B cell (primary cell): ENCODE results near the gene TNIK. TPM values are rescaled to one million over a fixed set of nuclear protein-coding genes. Genes with fewer than 3 reads are reported as not detected.

Experiments
- ATAC-seq: fragments of 200-7000 bp; cut with Tn5 transposase; one replicate; pipeline ENCODE4 v1.10.0; 2021; ENCODE audit warnings: low read depth, mild to moderate bottlenecking, moderate number of reproducible peaks, moderate library complexity
- CTCF ChIA-PET: fragments of 350-600 bp; sonication (Branson Sonifier 250); formaldehyde crosslinking; loops from one replicate; lab custom pipeline; 2021; ENCODE audit warnings: antibody characterized with exemption, inconsistent platforms; lab: Charles Lee
- POLR2A ChIA-PET: fragments of 350-600 bp; sonication (Branson Sonifier 250); formaldehyde crosslinking; loops from one replicate; lab custom pipeline; 2021; ENCODE audit warnings: antibody characterized with exemption; lab: Charles Lee
- DNase-seq: peaks from one replicate; pipeline ENCODE4 v3.0.0; 2013
- H2AFZ ChIP-seq: 2 replicates; pipeline ENCODE4 v1.6.1; 2012; ENCODE audit warnings: mild to moderate bottlenecking, low read depth, low read length; ENCODE audit not compliant: insufficient read depth, poor library complexity, severe bottlenecking
- H3K27ac ChIP-seq, 2 donors: 1 replicate in 1 of 2; 2 replicates in 1 of 2; pipeline ENCODE4 v1.5.1; 2012 to 2013; ENCODE audit warnings: low read length in 2 of 2, mild to moderate bottlenecking in 2 of 2, moderate library complexity in 1 of 2
- H3K27me3 ChIP-seq, 4 experiments: fragments of 200-600 bp in 1 of 4; sonication (generic) in 1 of 4; replicated peaks in 1 of 4; 1 replicate in 2 of 4; 2 replicates in 2 of 4; pipeline versions ENCODE4 v1.6.1 to v1.7.0; 2013 to 2016; ENCODE audit warnings: low read length in 3 of 4, mild to moderate bottlenecking in 2 of 4, mixed read lengths in 1 of 4, moderate library complexity in 1 of 4; ENCODE audit not compliant: insufficient read depth in 4 of 4, control insufficient read depth in 3 of 4; ENCODE audit errors: control extremely low read depth in 1 of 4
- H3K36me3 ChIP-seq, 2 experiments: replicated peaks in 1 of 2; 1 replicate in 1 of 2; 2 replicates in 1 of 2; pipeline versions ENCODE4 v1.6.1 to v1.7.1; 2013; ENCODE audit warnings: low read length in 1 of 2; ENCODE audit not compliant: insufficient read depth in 2 of 2, control insufficient read depth in 1 of 2; ENCODE audit errors: control extremely low read depth in 1 of 2, extremely low read depth in 1 of 2
- H3K4me1 ChIP-seq, 2 donors: fragments of 200-600 bp in 1 of 2; sonication (generic) in 1 of 2; 1 replicate in 1 of 2; 2 replicates in 1 of 2; pipeline versions ENCODE4 v1.5.1 to v1.6.1; 2013 to 2017; ENCODE audit warnings: low read length in 2 of 2; ENCODE audit not compliant: control insufficient read depth in 2 of 2, insufficient read depth in 2 of 2
- H3K4me2 ChIP-seq: replicated peaks from 2 replicates; pipeline ENCODE3; 2012; ENCODE audit warnings: mild to moderate bottlenecking, low read depth, low read length; ENCODE audit not compliant: poor library complexity, severe bottlenecking
- H3K4me3 ChIP-seq, 5 experiments: fragments of 200-600 bp in 1 of 5; sonication (generic) in 1 of 5; 1 replicate in 3 of 5; 2 replicates in 2 of 5; pipeline versions ENCODE4 v1.5.1 to v1.7.0; 2011 to 2016; ENCODE audit warnings: low read length in 4 of 5, mild to moderate bottlenecking in 4 of 5, low read depth in 2 of 5, control low read depth in 1 of 5, moderate library complexity in 1 of 5; ENCODE audit not compliant: insufficient read depth in 1 of 5; ENCODE audit errors: control extremely low read depth in 1 of 5, extremely low read depth in 1 of 5
- H3K79me2 ChIP-seq: fragments of 200-600 bp; sonication (generic); one replicate; pipeline ENCODE4 v1.6.0; 2016; ENCODE audit warnings: low read length; ENCODE audit not compliant: control insufficient read depth, insufficient read depth
- H3K9ac ChIP-seq: fragments of 200-600 bp; sonication (generic); 2 replicates; pipeline ENCODE4 v1.6.1; 2017; ENCODE audit warnings: mild to moderate bottlenecking, low read length, moderate library complexity
- H3K9me3 ChIP-seq, 3 donors: one replicate each; pipeline versions ENCODE4 v1.6.1 to v1.7.1; 2013; ENCODE audit warnings: low read length in 2 of 3; ENCODE audit not compliant: control insufficient read depth in 2 of 3, insufficient read depth in 1 of 3; ENCODE audit errors: control extremely low read depth in 1 of 3
- H4K20me1 ChIP-seq: 2 replicates; pipeline ENCODE4 v1.6.0; 2012; ENCODE audit warnings: mild to moderate bottlenecking, low read length; ENCODE audit not compliant: insufficient read depth, control insufficient read depth, poor library complexity, severe bottlenecking
- H3K27ac Mint-ChIP-seq: one replicate; pipeline ENCODE4 v1.8.0; 2021; ENCODE audit warnings: mixed read lengths
- H3K27me3 Mint-ChIP-seq: one replicate; pipeline ENCODE4 v1.8.0; 2021; ENCODE audit warnings: mixed read lengths
- H3K4me1 Mint-ChIP-seq: one replicate; pipeline ENCODE4 v1.8.0; 2021; ENCODE audit warnings: mixed read lengths
- H3K4me3 Mint-ChIP-seq: one replicate; pipeline ENCODE4 v1.8.0; 2021; ENCODE audit warnings: mixed read lengths
- H3K9me3 Mint-ChIP-seq: one replicate; pipeline ENCODE4 v1.8.0; 2022; ENCODE audit warnings: mixed read lengths; ENCODE audit not compliant: insufficient read depth
- EZH2 ChIP-seq: IDR thresholded peaks from 2 replicates; pipeline ENCODE4 v1.6.1; 2012; ENCODE audit warnings: borderline replicate concordance, low read depth, mild to moderate bottlenecking, moderate library complexity, low read length; ENCODE audit not compliant: insufficient read depth, poor library complexity, severe bottlenecking
- WGBS: methylation state at CpG from one replicate; pipeline ENCODE4 v1.1.5; 2013; ENCODE audit warnings: missing lambda C conversion rate; ENCODE audit not compliant: insufficient coverage; 5-methylcytosine and 5-hydroxymethylcytosine counted together
- intact Hi-C: fragments of 100-400 bp; cut with micrococcal nuclease; formaldehyde crosslinking; loops from one replicate; pipeline ENCODE4 v1.10.0; 2022
- polyA plus RNA-seq: library from polyadenylated mRNA; depleted of rRNA; stranded (reverse); fragments of >200 nt; gene quantifications from 2 replicates; pipeline ENCODE4 v1.2.3, GENCODE V29; 2012
- total RNA-seq, 2 donors: library from RNA; stranded (reverse); fragments of 120-200 nt in 1 of 2; gene quantifications; 1 replicate in 1 of 2; 2 replicates in 1 of 2; pipeline versions ENCODE4 v1.2.3 to v1.2.4, GENCODE V29; 2013 to 2022
- TF ChIP-seq, protein P1 (sequence below): fragments of 200-600 bp; IDR thresholded peaks from one replicate; pipeline ENCODE4 v1.8.0; 2022; ENCODE audit warnings: antibody characterized with exemption, mild to moderate bottlenecking

TNIK gene
- total and polyA plus RNA-seq, 2 donors (not counting 1 experiment from before 2014, with no cell fraction given), result 0.66 to 7.7 TPM

DNA sequence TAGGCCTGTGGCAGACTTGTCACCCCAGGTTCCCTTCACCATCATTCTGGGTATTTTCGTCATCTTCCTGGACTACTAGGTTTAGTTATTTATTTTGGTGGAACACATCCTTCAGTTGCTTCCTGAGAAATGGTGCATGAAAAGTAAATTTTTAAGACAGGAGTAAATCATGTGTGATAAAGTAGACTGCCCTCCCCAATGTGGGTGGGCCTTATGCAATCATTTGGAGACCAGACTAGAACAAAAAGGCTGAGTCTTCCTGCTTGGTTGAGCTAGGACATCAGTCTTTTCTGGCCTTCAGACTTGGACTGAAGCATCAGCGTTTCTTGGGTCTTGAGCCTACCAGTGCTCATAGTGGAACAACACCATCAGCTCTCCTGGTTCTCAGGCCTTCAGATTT, 382.9 kb downstream of the TNIK start:
- Histone ChIP-seq H3K4me3 (no peak overlapping the region), H3K36me3 (no peaks in the 10 kb centered on the region), H2AFZ (no peak overlapping the region), H3K9me3 (no peaks in the 10 kb centered on the region), H3K9ac (no peak overlapping the region), H3K27me3 (no peaks in the 10 kb centered on the region), H3K4me2 (no peak overlapping the region), H3K4me1 (no peaks in the 10 kb centered on the region), H3K27ac (no peak overlapping the region), H4K20me1 (no peaks in the 10 kb centered on the region), H3K79me2 (no peaks in the 10 kb centered on the region)
- Mint-ChIP-seq H3K27ac (no peak overlapping the region), H3K4me1 (no peaks in the 10 kb centered on the region), H3K4me3 (no peak overlapping the region), H3K9me3 (no peaks in the 10 kb centered on the region), H3K27me3 (no peaks in the 10 kb centered on the region)
- ATAC-seq (no peak), DNase-seq (no peak)
- no peak for TF ChIP-seq EZH2
- TF ChIP-seq, protein P1, sequence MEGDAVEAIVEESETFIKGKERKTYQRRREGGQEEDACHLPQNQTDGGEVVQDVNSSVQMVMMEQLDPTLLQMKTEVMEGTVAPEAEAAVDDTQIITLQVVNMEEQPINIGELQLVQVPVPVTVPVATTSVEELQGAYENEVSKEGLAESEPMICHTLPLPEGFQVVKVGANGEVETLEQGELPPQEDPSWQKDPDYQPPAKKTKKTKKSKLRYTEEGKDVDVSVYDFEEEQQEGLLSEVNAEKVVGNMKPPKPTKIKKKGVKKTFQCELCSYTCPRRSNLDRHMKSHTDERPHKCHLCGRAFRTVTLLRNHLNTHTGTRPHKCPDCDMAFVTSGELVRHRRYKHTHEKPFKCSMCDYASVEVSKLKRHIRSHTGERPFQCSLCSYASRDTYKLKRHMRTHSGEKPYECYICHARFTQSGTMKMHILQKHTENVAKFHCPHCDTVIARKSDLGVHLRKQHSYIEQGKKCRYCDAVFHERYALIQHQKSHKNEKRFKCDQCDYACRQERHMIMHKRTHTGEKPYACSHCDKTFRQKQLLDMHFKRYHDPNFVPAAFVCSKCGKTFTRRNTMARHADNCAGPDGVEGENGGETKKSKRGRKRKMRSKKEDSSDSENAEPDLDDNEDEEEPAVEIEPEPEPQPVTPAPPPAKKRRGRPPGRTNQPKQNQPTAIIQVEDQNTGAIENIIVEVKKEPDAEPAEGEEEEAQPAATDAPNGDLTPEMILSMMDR, result no peak
- intact Hi-C loops, result no loop called here
- CTCF ChIA-PET, result no interaction called here
- POLR2A ChIA-PET, result no interaction called here
- WGBS, result 92% methylated on average over 1 of the region's 2 CpGs

DNA sequence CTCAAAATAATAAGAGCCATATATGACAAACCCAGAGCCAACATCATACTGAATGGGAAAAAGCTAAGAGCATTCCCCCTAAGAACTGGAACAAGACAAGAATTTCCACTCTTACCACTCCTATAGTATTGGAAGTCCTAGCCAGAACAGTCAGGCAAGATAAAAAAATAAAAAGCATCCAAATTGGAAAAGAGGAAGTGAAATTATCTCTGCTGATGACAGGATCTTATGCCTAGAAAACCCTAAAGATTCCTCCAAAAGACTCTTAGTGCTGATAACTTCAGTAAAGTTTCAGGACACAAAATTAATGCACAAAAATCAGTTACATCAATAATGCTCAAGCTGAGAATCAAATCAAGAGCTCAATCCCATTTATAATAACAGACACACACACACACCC, 387.8 kb downstream of the TNIK start:
- Histone ChIP-seq H3K79me2 (no peaks in the 10 kb centered on the region), H2AFZ (no peak overlapping the region), H3K36me3 (no peaks in the 10 kb centered on the region), H3K9ac (no peak overlapping the region), H3K4me2 (no peak overlapping the region), H3K27me3 (no peaks in the 10 kb centered on the region), H3K4me1 (no peaks in the 10 kb centered on the region), H3K9me3 (no peaks in the 10 kb centered on the region), H3K27ac (no peak overlapping the region), H4K20me1 (no peaks in the 10 kb centered on the region), H3K4me3 (no peak overlapping the region)
- CTCF ChIA-PET, result no interaction called here
- Mint-ChIP-seq H3K27ac (no peak overlapping the region), H3K4me1 (no peaks in the 10 kb centered on the region), H3K4me3 (no peak overlapping the region), H3K27me3 (no peaks in the 10 kb centered on the region), H3K9me3 (no peaks in the 10 kb centered on the region)
- DNase-seq, result no peak
- TF ChIP-seq, protein P1, result no peak
- no peak for TF ChIP-seq EZH2
- POLR2A ChIA-PET, result no interaction called here
- ATAC-seq, result no peak
- intact Hi-C loops, result no loop called here
